ENCODE data around the gene APOBEC3B.
"Not testable (repeated sequence)": the region's sequence is repeated elsewhere in the genome, so short reads cannot be mapped to it uniquely, and the experiment has no call there.

The APOBEC3B gene

GRCh38 chr22:39013942-39014722, 32.0 kb downstream of the APOBEC3B start, which contains the start of gene APOBEC3C:
Gene APOBEC3C, plus strand, starts transcription at chr22:39014257. Its CDS starts 106 bp downstream, at chr22:39014363.
- H3K4me3 Mint-ChIP-seq = peak within 1 kb of the TSS; percentile 94
- peaks cover 21% of the 10 kb centered on the region for H3K4me1 Mint-ChIP-seq (ENCODE audit: low read depth)
- peaks cover 11% of the 10 kb centered on the region for H3K36me3 Mint-ChIP-seq (ENCODE audit: low read depth)

DNA sequence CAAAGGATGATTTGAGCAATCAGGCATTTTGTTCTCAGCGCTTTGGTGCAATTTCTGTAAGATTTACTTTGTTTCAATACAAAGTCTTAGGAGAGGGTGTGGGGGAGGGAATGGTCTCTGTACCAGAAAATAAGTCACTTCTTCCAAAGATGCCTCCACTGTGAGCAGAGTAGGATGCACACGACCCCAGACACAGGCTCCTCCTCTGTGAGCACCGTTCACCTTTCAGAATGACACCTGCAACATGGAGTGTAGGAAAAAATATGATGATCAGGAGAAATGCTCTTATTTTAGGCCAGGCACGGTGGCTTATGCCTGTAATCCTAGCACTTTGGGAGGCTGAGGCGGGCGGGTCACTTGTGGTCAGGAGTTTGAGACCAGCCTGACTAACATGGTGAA, 32.6 kb downstream of the APOBEC3B start:
- peak overlapping the region; percentile 98 for H3K27ac Mint-ChIP-seq
- peak overlapping the region; percentile 94 for H3K4me3 Mint-ChIP-seq
- H3K36me3 Mint-ChIP-seq (ENCODE audit: low read depth) = peaks cover 11% of the 10 kb centered on the region
- H3K9me3 Mint-ChIP-seq; H3K27me3 Mint-ChIP-seq (ENCODE audit: low read depth): not testable (repeated sequence)
- H3K4me1 Mint-ChIP-seq (ENCODE audit: low read depth) = peaks cover 23% of the 10 kb centered on the region

More at GRCh38 chr22:39013942-39014722, 32.0 kb downstream of the APOBEC3B start, which contains the start of gene APOBEC3C:
- Mint-ChIP-seq H3K9me3 (no peaks in the 10 kb centered on the region), H3K27me3 (ENCODE audit: low read depth) (no peaks in the 10 kb centered on the region), H3K27ac (peak within 1 kb of the TSS; percentile 98)

DNA sequence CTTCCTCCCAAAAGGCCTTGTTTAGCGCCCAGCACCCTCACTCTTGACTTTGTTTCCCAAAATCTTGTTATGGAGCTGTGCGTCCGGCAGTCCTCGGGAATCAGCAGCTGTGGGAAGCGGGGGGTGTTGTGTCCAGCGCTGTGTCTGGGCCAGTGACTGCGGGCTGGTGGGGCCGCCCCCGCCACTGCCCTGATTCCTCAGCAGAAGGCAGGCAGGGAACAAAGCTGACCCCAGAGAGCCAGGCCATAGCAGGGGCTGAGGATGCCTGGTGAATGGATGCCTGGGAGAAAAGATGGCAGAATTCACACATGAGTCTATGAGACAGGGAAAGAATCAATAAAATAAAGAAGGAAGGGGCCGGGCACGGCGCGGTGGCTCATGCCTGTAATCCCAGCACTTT, 34.4 kb downstream of the APOBEC3B start:
- Mint-ChIP-seq H3K27ac (peak overlapping the region; percentile 41), H3K36me3 (ENCODE audit: low read depth) (peaks cover 14% of the 10 kb centered on the region), H3K4me3 (peak overlapping the region; percentile 34), H3K27me3 (ENCODE audit: low read depth) (no peaks in the 10 kb centered on the region), H3K9me3 (no peaks in the 10 kb centered on the region), H3K4me1 (ENCODE audit: low read depth) (peaks cover 32% of the 10 kb centered on the region)

GRCh38 chr22:39017596-39018365, 35.6 kb downstream of the APOBEC3B start:
- Mint-ChIP-seq H3K27me3 (ENCODE audit: low read depth) (no peaks in the 10 kb centered on the region), H3K4me3 (no peak overlapping the region), H3K27ac (no peak overlapping the region), H3K36me3 (ENCODE audit: low read depth) (peaks cover 14% of the 10 kb centered on the region), H3K4me1 (ENCODE audit: low read depth) (peaks cover 38% of the 10 kb centered on the region), H3K9me3 (no peaks in the 10 kb centered on the region)

DNA sequence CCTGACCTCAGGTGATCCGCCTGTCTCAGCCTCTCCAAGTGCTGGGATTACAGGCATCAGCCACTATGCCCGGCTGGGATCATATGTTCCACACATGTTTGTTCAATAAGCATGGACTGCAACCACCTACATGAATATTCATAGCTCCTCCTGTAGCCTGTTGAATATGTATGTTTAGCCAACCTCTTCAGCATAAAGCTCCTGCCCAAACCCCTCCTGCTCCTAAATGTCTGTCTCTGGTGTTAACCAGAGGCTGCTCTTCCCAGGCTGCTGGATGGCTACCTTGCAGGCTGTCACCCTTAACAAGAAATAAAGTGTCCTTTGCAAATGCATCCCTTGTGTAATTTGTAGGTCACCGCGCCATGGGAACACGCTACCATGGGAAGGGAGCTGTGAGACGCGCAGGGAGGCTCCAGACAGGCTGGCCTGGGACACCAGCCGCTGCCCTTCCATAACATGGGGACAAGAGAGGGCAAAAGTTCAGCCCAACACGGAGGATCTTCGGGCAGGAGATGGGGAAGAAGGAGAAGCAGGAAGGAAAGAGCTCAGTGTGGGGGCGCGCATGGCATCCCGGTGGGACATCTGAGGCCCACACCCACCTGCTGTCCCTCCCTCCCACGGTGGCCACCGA, 38.0 kb downstream of the APOBEC3B start:
- peak overlapping the region; percentile 89 for H3K27ac Mint-ChIP-seq
- H3K36me3 Mint-ChIP-seq (ENCODE audit: low read depth) = peaks cover 29% of the 10 kb centered on the region
- H3K9me3 Mint-ChIP-seq; H3K27me3 Mint-ChIP-seq (ENCODE audit: low read depth): not testable (repeated sequence)
- H3K4me3 Mint-ChIP-seq = peak overlapping the region; percentile 80
- peaks cover 50% of the 10 kb centered on the region for H3K4me1 Mint-ChIP-seq (ENCODE audit: low read depth)

GRCh38 chr22:39021552-39022250, 39.6 kb downstream of the APOBEC3B start:
- H3K27me3 Mint-ChIP-seq (ENCODE audit: low read depth) = no peaks in the 10 kb centered on the region
- H3K9me3 Mint-ChIP-seq = no peaks in the 10 kb centered on the region
- H3K36me3 Mint-ChIP-seq (ENCODE audit: low read depth) = peaks cover 31% of the 10 kb centered on the region
- peak overlapping the region; percentile 92 for H3K27ac Mint-ChIP-seq
- H3K4me3 Mint-ChIP-seq = peak overlapping the region; percentile 92
- H3K4me1 Mint-ChIP-seq (ENCODE audit: low read depth) = peaks cover 46% of the 10 kb centered on the region

DNA sequence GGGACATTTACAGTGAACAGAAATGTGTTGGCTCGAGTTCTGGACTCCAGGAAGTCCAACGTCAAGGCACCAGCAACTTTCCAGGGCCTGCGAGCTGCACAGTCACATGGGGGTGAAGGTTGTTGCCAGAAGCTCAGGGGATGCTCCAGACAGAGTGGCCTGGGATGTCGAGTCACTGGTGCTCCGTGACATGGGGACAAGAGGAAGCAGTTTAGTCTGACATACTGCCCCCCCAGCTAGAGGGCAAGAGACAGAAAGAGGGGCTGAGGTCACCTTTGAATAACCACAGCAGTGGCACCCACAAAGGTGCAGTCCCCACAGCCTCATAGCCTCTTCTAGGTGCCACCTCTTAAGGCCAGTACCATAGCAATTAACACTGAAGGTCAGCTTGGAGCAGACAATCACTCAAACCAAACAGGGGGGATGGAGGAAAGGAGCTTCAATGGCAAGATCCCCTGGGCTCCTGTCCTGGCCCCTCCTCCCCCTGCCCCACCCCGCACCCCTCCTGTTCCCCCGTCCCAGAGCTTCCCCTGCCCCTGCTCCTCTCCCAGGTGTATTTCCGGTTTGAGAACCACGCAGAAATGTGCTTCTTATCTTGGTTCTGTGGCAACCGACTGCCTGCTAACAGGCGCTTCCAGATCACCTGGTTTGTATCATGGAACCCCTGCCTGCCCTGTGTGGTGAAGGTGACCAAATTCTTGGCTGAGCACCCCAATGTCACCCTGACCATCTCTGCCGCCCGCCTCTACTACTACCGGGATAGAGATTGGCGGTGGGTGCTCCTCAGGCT, 42.6 kb downstream of the APOBEC3B start:
- H3K4me3 Mint-ChIP-seq = peak overlapping the region; percentile 48
- peaks cover 43% of the 10 kb centered on the region for H3K4me1 Mint-ChIP-seq (ENCODE audit: low read depth)
- peak overlapping the region; percentile 72 for H3K27ac Mint-ChIP-seq
- peaks cover 24% of the 10 kb centered on the region for H3K36me3 Mint-ChIP-seq (ENCODE audit: low read depth)
- H3K27me3 Mint-ChIP-seq (ENCODE audit: low read depth) = no peaks in the 10 kb centered on the region
- no peaks in the 10 kb centered on the region for H3K9me3 Mint-ChIP-seq

- Mint-ChIP-seq H3K4me1 (ENCODE audit: low read depth) (peaks cover 35% of the 10 kb centered on the region), H3K36me3 (ENCODE audit: low read depth) (peaks cover 21% of the 10 kb centered on the region), H3K27ac (no peak overlapping the region), H3K9me3 (no peaks in the 10 kb centered on the region), H3K27me3 (ENCODE audit: low read depth) (no peaks in the 10 kb centered on the region), H3K4me3 (no peak overlapping the region)
These were observed 44.5 kb downstream of the APOBEC3B start for GRCh38 chr22:39026509-39027150.

DNA sequence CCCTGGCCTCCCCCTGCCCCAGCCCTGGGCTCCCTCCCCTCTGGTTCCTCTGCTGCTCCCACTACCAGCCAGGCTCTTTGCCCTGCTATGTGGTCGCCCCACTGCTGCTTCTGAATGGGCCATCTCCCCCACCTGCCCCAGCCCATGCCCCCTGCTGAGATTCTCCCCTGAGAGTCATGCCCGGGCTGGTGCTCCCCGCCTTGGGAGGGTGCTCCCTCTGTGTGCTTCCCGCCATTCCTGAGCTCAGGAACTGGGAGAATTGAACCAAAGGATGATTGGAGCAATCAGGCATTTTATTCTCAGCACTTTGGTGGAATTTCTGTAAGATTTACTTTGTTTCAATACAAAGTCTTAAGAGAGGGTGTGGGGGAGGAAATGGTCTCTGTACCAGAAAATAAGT, 45.6 kb downstream of the APOBEC3B start:
- Mint-ChIP-seq H3K36me3 (ENCODE audit: low read depth) (peaks cover 25% of the 10 kb centered on the region), H3K27ac (no peak overlapping the region), H3K4me1 (ENCODE audit: low read depth) (peaks cover 26% of the 10 kb centered on the region), H3K27me3 (ENCODE audit: low read depth) (no peaks in the 10 kb centered on the region), H3K9me3 (no peaks in the 10 kb centered on the region), H3K4me3 (no peak overlapping the region)

- H3K4me3 Mint-ChIP-seq = no peak overlapping the region
- H3K27me3 Mint-ChIP-seq (ENCODE audit: low read depth) = no peaks in the 10 kb centered on the region
- no peak overlapping the region for H3K27ac Mint-ChIP-seq
- peaks cover 29% of the 10 kb centered on the region for H3K36me3 Mint-ChIP-seq (ENCODE audit: low read depth)
- H3K4me1 Mint-ChIP-seq (ENCODE audit: low read depth) = peaks cover 25% of the 10 kb centered on the region
- no peaks in the 10 kb centered on the region for H3K9me3 Mint-ChIP-seq
These were observed 46.1 kb downstream of the APOBEC3B start for GRCh38 chr22:39028281-39028680.

DNA sequence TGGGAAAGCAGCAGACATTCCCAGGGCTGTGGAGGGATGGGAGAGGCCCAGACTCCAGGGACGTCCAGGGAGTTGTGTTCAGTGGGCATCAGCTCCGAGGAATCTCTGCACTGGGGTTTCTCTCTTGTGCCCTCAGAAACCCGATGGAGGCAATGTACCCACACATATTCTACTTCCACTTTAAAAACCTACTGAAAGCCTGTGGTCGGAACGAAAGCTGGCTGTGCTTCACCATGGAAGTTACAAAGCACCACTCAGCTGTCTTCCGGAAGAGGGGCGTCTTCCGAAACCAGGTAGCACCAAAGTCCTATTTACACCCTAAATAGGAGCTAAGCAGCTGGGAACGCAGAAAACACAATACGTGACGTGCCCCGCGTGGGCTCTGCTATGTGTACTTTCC, 47.1 kb downstream of the APOBEC3B start:
- Mint-ChIP-seq H3K4me3 (no peak overlapping the region), H3K9me3 (no peaks in the 10 kb centered on the region), H3K27me3 (ENCODE audit: low read depth) (no peaks in the 10 kb centered on the region), H3K27ac (no peak overlapping the region), H3K36me3 (ENCODE audit: low read depth) (peaks cover 22% of the 10 kb centered on the region), H3K4me1 (ENCODE audit: low read depth) (peaks cover 19% of the 10 kb centered on the region)

DNA sequence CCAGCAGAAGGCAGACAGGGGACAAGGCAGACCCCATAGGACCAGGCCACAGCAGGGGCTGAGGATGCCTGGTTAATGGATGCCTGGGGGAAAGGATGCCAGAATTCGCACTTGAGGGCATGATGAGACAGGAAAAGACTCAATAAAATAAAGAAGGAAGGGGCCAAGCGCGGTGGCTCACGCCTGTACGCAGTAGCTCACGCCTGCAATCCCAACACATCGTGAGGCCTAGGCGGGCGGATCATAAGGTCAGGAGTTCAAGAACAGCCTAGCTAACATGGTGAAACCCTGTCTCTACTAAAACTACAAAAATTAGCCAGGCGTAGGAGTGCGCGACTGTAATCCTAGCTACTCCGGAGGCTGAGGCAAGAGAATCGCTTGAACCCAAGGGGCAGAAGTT, 48.6 kb downstream of the APOBEC3B start:
- Mint-ChIP-seq H3K27me3 (ENCODE audit: low read depth) (no peaks in the 10 kb centered on the region), H3K9me3 (no peaks in the 10 kb centered on the region), H3K27ac (no peak overlapping the region), H3K4me3 (no peak overlapping the region), H3K4me1 (ENCODE audit: low read depth) (peaks cover 8% of the 10 kb centered on the region), H3K36me3 (ENCODE audit: low read depth) (peaks cover 12% of the 10 kb centered on the region)
